ENCODE measurements around the gene MMP2. TPM values are rescaled to one million over a fixed set of nuclear protein-coding genes. Genes with fewer than 3 reads are reported as not detected.

The MMP2 gene
- total RNA-seq, 1 experiment from 2014 or later, result 0.91 TPM

DNA sequence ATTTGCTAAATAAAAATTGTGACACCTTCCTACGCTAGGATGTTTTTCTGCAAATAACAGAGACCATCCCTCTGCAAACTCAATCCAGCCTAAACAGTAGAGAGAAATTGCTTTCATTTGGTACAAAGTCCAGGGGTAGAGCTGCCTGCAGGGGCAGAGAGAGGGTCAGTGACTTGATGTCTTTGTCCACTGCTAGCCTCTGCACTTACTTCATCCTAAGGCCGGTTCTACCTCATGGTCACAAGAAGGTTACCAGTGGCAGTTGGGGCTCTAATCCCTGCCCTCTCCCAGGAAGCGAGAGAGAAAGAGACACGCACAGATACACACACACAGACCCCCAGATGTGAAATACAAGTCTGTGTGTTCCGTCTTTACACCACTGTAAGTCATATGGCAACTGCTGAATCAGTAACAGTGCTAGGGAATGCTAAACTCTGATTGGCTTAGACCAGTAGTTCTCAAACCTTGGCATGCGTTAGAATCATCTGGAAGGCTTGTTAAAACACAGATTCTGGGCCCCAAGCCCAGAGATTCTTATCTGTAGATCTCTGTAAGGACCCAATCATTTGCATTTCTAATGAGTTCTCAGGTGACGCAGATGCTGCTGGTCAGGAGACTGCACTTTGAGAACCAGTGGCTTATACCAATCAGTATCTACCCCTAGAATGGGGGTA lies 16.8 kb downstream of the MMP2 start:
- no peak overlapping the region for H3K4me3 ChIP-seq (ENCODE audit: low read depth, low read length)
- H3K4me3 Mint-ChIP-seq (ENCODE audit: unreplicated experiment), result no peak overlapping the region
- BruUV-seq (replicated peaks), result no TSS peak
- no peak for DNase-seq
- POLR2A ChIA-PET, result interaction anchor here (1.1 kb wide), 1 partner anchor 14 kb away, joined by 3 read pairs; no protein-coding TSS in a partner anchor
- peaks cover 7% of the 10 kb centered on the region for H3K4me1 Mint-ChIP-seq (ENCODE audit: low read depth, unreplicated experiment)
- no peaks in the 10 kb centered on the region for H3K9me3 ChIP-seq
- no peaks in the 10 kb centered on the region for H3K27me3 ChIP-seq (replicated peaks; ENCODE audit: control insufficient read depth, insufficient read depth, low read length)
- TF ChIP-seq, protein P1, sequence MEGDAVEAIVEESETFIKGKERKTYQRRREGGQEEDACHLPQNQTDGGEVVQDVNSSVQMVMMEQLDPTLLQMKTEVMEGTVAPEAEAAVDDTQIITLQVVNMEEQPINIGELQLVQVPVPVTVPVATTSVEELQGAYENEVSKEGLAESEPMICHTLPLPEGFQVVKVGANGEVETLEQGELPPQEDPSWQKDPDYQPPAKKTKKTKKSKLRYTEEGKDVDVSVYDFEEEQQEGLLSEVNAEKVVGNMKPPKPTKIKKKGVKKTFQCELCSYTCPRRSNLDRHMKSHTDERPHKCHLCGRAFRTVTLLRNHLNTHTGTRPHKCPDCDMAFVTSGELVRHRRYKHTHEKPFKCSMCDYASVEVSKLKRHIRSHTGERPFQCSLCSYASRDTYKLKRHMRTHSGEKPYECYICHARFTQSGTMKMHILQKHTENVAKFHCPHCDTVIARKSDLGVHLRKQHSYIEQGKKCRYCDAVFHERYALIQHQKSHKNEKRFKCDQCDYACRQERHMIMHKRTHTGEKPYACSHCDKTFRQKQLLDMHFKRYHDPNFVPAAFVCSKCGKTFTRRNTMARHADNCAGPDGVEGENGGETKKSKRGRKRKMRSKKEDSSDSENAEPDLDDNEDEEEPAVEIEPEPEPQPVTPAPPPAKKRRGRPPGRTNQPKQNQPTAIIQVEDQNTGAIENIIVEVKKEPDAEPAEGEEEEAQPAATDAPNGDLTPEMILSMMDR (IDR thresholded peaks at IDR 0.05; ENCODE audit: insufficient read depth in 1 of 2, low read depth in 1 of 2, low read length in 1 of 2, severe bottlenecking in 1 of 2, unreplicated experiment in 1 of 2), result no peak
- H3K9me3 Mint-ChIP-seq (ENCODE audit: unreplicated experiment), result no peaks in the 10 kb centered on the region
- H3K27ac Mint-ChIP-seq (ENCODE audit: unreplicated experiment), result no peak overlapping the region
- intact Hi-C loops (cut with micrococcal nuclease; ENCODE audit: unreplicated experiment), result loop anchor here (1.0 to 10.0 kb wide), 3 partner anchors 48 to 208 kb away; no protein-coding TSS in a partner anchor
- no peaks in the 10 kb centered on the region for H3K36me3 Mint-ChIP-seq (ENCODE audit: insufficient read depth, unreplicated experiment)
- peaks cover 14% of the 10 kb centered on the region for H3K4me1 ChIP-seq
- H3K27me3 Mint-ChIP-seq (ENCODE audit: insufficient read depth, unreplicated experiment), result no peaks in the 10 kb centered on the region
- no peaks in the 10 kb centered on the region for H3K36me3 ChIP-seq (ENCODE audit: control insufficient read depth, insufficient read depth, low read length)
- CTCF ChIA-PET, result interaction anchor here (0.7 to 1.6 kb wide), 12 partner anchors 14 to 346 kb away, joined by 3 to 14 read pairs (median 4); no protein-coding TSS in a partner anchor

DNA sequence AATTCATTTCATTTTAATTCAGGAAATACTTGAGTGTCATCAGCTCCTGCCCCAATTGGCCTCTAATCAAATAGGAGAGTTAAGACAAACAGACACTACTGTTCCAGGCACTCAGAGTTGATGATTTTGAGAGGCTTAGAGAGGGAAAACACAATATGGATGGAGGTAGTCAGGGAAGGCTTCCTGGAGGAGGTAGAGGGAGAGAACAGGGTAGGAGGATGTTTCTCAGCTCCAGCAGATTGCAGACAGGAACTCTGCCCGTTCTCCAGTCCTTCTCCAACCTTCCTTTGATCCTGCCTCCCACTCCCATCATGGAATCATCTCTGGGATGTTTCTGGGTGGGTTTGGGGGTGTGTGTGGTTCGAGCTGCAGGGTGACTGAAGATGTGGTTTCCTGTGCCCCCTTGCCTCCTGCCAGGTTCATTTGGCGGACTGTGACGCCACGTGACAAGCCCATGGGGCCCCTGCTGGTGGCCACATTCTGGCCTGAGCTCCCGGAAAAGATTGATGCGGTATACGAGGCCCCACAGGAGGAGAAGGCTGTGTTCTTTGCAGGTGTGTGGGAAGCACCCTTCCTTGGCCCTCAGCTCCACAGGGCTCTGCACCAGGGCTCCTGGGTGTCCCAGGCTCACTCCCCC lies 17.6 kb downstream of the MMP2 start:
- Histone ChIP-seq H3K4me1 (peaks cover 14% of the 10 kb centered on the region), H3K4me3 (ENCODE audit: low read depth, low read length) (no peak overlapping the region), H3K9me3 (no peaks in the 10 kb centered on the region), H3K27me3 (replicated peaks; ENCODE audit: control insufficient read depth, insufficient read depth, low read length) (no peaks in the 10 kb centered on the region), H3K36me3 (ENCODE audit: control insufficient read depth, insufficient read depth, low read length) (no peaks in the 10 kb centered on the region)
- H3K4me3 Mint-ChIP-seq (ENCODE audit: unreplicated experiment), result no peak overlapping the region
- ChIA-PET POLR2A (no interaction called here), CTCF (no interaction called here)
- H3K4me1 Mint-ChIP-seq (ENCODE audit: low read depth, unreplicated experiment), result peaks cover 7% of the 10 kb centered on the region
- BruUV-seq (replicated peaks), result no TSS peak
- no peaks in the 10 kb centered on the region for H3K27me3 Mint-ChIP-seq (ENCODE audit: insufficient read depth, unreplicated experiment)
- no peaks in the 10 kb centered on the region for H3K36me3 Mint-ChIP-seq (ENCODE audit: insufficient read depth, unreplicated experiment)
- no peak overlapping the region for H3K27ac Mint-ChIP-seq (ENCODE audit: unreplicated experiment)
- no peak for DNase-seq
- intact Hi-C loops (cut with micrococcal nuclease; ENCODE audit: unreplicated experiment), result loop anchor here (10.0 kb wide), 1 partner anchor 148 kb away; no protein-coding TSS in a partner anchor
- TF ChIP-seq, protein P1 (IDR thresholded peaks at IDR 0.05; ENCODE audit: insufficient read depth in 1 of 2, low read depth in 1 of 2, low read length in 1 of 2, severe bottlenecking in 1 of 2, unreplicated experiment in 1 of 2), result no peak
- H3K9me3 Mint-ChIP-seq (ENCODE audit: unreplicated experiment), result no peaks in the 10 kb centered on the region

GRCh38 chr16:55497558-55497957 lies 18.6 kb downstream of the MMP2 start:
- H3K4me3 Mint-ChIP-seq (ENCODE audit: unreplicated experiment), result no peak overlapping the region
- DNase-seq, result no peak
- H3K27me3 ChIP-seq (replicated peaks; ENCODE audit: control insufficient read depth, insufficient read depth, low read length), result no peaks in the 10 kb centered on the region
- intact Hi-C loops (cut with micrococcal nuclease; ENCODE audit: unreplicated experiment), result loop anchor here (10.0 kb wide), 1 partner anchor 147 kb away; no protein-coding TSS in a partner anchor
- no peaks in the 10 kb centered on the region for H3K36me3 Mint-ChIP-seq (ENCODE audit: insufficient read depth, unreplicated experiment)
- TF ChIP-seq, protein P1 (IDR thresholded peaks at IDR 0.05; ENCODE audit: insufficient read depth in 1 of 2, low read depth in 1 of 2, low read length in 1 of 2, severe bottlenecking in 1 of 2, unreplicated experiment in 1 of 2), result no peak
- no peaks in the 10 kb centered on the region for H3K9me3 Mint-ChIP-seq (ENCODE audit: unreplicated experiment)
- H3K4me1 Mint-ChIP-seq (ENCODE audit: low read depth, unreplicated experiment), result peaks cover 7% of the 10 kb centered on the region
- ChIA-PET POLR2A (no interaction called here), CTCF (no interaction called here)
- no peaks in the 10 kb centered on the region for H3K27me3 Mint-ChIP-seq (ENCODE audit: insufficient read depth, unreplicated experiment)
- no peak overlapping the region for H3K4me3 ChIP-seq (ENCODE audit: low read depth, low read length)
- peaks cover 16% of the 10 kb centered on the region for H3K4me1 ChIP-seq
- no peak overlapping the region for H3K27ac Mint-ChIP-seq (ENCODE audit: unreplicated experiment)
- no peaks in the 10 kb centered on the region for H3K9me3 ChIP-seq
- H3K36me3 ChIP-seq (ENCODE audit: control insufficient read depth, insufficient read depth, low read length), result no peaks in the 10 kb centered on the region
- BruUV-seq (replicated peaks), result no TSS peak
